Measurements from ENCODE around the gene EFNB2. TPM values are rescaled to one million over a fixed set of nuclear protein-coding genes. Genes with fewer than 3 reads are reported as not detected.

The EFNB2 gene
- total and polyA plus RNA-seq, 5 experiments from 2014 or later = 0.12 to 0.49 (median 0.49) TPM; not detected in 2

DNA sequence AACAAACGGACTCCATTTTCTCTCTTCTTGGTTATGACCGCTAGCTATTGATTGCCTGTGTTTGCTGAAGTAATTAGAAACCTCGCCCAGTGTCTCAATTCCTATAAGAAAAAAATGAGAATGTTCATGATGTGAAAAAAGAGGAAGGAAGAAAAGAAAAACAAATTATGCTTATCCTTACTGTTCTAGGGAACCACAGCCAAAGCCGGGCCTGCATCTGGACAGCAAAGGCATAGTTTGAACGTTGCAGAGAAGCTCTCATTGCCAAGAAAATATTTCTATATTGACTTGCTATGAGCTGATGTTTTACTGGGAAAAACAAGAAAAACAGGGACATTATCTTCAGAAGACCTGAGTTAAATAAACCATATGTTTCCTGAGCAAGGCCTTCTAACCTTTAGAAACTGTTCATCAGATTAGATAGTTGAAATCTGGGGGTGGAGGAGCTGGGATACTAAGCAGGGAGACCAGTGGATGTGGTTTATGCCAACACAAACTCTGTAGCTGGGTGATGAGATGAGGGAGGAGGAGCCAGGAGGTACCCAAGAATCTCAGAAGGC is 55.0 kb downstream of the EFNB2 start:
- DNase-seq = no peak
- H3K36me3 Mint-ChIP-seq = peaks cover 0 to 5% (median 0%) of the 10 kb centered on the region in 3 donors
- no peak overlapping the region for H3K27ac Mint-ChIP-seq
- H3K4me1 Mint-ChIP-seq = peaks cover 0 to 4% (median 0%) of the 10 kb centered on the region in 4 donors
- H3K9me3 Mint-ChIP-seq = peaks cover 0 to 9% (median 0%) of the 10 kb centered on the region in 9 donors
- peaks cover 10 to 65% (median 27%) of the 10 kb centered on the region in 5 donors for H3K27me3 Mint-ChIP-seq
- ATAC-seq = no peak
- H3K4me3 Mint-ChIP-seq = no peak overlapping the region
- POLR2A ChIA-PET = no interaction called here

DNA sequence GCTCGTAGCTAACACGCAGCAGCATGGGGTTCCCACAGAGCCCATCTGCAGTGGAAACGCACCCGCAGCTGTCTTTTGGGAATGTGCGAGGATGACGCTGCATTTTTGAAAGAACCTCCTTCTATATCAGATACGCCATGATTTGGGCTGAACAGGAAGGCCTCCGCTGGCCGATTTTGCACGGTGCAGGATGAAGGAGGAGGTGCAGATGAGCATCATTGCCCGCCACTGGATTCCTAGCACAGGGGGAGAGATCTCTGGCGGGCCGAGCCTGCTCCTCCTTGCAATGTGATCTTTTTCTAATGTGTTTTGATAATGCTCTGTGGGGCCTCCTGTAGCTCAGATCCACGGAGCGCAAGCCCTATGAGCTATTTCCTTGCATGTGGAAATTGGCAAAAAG is 55.5 kb downstream of the EFNB2 start:
- Mint-ChIP-seq H3K9me3 (peaks cover 0 to 9% (median 0%) of the 10 kb centered on the region in 9 donors), H3K4me3 (no peak overlapping the region), H3K36me3 (peaks cover 0 to 5% (median 0%) of the 10 kb centered on the region in 3 donors), H3K27ac (no peak overlapping the region), H3K27me3 (peaks cover 10 to 60% (median 26%) of the 10 kb centered on the region in 5 donors), H3K4me1 (peaks cover 0 to 4% (median 0%) of the 10 kb centered on the region in 4 donors)
- no peak for DNase-seq
- no peak for ATAC-seq
- POLR2A ChIA-PET = no interaction called here

DNA sequence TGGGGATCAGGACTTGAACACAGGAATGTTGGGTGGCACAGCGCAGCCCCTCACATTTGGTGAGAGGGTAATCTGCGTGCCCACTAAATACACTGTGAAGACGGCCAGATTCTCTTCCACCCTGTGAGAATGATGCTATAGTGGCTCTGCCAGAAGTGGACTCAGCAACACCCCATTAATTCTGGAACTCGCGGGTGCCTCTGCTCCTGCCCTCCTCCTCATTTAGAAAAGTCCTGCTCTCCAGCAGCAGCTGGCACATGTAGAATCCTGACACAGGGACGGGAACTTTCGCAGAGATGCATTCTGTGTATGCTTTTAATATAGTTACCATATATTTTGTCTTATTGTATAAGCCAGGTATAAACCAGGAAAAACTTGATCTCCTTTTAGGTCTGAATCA is 57.3 kb downstream of the EFNB2 start:
- Mint-ChIP-seq H3K4me1 (peaks cover 0 to 4% (median 0%) of the 10 kb centered on the region in 4 donors), H3K27ac (no peak overlapping the region), H3K4me3 (no peak overlapping the region), H3K9me3 (peaks cover 0 to 8% (median 0%) of the 10 kb centered on the region in 9 donors), H3K36me3 (peaks cover 0 to 5% (median 0%) of the 10 kb centered on the region in 3 donors), H3K27me3 (peaks cover 5 to 53% (median 21%) of the 10 kb centered on the region in 5 donors)
- DNase-seq = no peak
- POLR2A ChIA-PET = no interaction called here
- ATAC-seq = no peak

- POLR2A ChIA-PET = no interaction called here
These were observed 58.2 kb downstream of the EFNB2 start for GRCh38 chr13:106477303-106477702.

DNA sequence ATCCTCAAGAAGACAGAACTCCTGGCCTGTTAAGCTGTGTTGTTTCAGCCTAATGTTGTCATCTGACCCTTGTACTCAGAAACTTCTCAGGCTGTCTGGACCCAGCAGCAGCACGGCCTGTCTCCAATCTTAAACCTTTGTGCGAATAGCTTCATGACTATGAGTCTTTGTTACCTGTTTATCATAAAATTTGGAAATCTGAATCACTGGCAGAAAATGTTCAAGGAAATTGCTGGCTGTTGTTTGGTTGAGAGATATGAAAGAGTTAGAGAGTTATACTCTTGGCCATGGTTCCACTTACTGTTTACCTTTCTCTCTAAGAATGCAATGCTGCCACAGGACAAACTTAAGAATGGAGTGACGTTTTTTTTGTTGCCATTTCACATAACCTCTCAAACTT is 59.6 kb downstream of the EFNB2 start:
- no peak for ATAC-seq
- Mint-ChIP-seq H3K4me1 (no peaks in the 10 kb centered on the region), H3K4me3 (no peak overlapping the region), H3K27ac (no peak overlapping the region), H3K27me3 (peaks cover 4 to 44% (median 14%) of the 10 kb centered on the region in 5 donors), H3K36me3 (no peaks in the 10 kb centered on the region), H3K9me3 (no peaks in the 10 kb centered on the region)
- DNase-seq = no peak
- POLR2A ChIA-PET = no interaction called here

More at GRCh38 chr13:106477303-106477702, 58.2 kb downstream of the EFNB2 start:
- no peak overlapping the region for H3K27ac Mint-ChIP-seq
- ATAC-seq (no peak), DNase-seq (no peak)
- H3K4me1 Mint-ChIP-seq = peaks cover 0 to 1% (median 0%) of the 10 kb centered on the region in 4 donors
- peaks cover 0 to 3% (median 0%) of the 10 kb centered on the region in 9 donors for H3K9me3 Mint-ChIP-seq
- H3K4me3 Mint-ChIP-seq = no peak overlapping the region
- peaks cover 0 to 2% (median 0%) of the 10 kb centered on the region in 3 donors for H3K36me3 Mint-ChIP-seq
- peaks cover 5 to 45% (median 16%) of the 10 kb centered on the region in 5 donors for H3K27me3 Mint-ChIP-seq

DNA sequence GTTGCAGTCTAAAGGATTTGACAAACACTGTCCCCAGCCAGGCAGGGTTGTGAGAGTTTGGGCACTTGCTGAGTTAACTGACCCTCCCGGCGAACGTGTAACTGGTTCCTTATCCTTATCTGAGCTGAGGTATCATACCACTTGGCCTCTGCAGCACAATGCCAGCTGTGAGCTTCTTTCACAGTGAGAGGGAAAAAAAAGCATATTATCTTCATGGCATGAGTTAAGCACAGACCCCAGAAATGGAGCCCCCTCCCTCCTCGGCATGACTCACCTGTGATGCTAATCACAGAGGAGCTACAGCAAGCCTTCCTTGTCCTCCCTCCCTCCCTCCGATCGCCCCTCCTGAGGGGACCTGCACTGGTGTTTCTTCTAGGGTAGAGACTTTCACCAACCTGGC is 60.5 kb downstream of the EFNB2 start:
- ATAC-seq = no peak
- no peak for DNase-seq
- Mint-ChIP-seq H3K27ac (peak overlapping the region in 1 of 10 donors; percentile 36), H3K4me1 (no peaks in the 10 kb centered on the region), H3K4me3 (no peak overlapping the region), H3K36me3 (no peaks in the 10 kb centered on the region), H3K27me3 (peaks cover 4 to 42% (median 7%) of the 10 kb centered on the region in 5 donors), H3K9me3 (no peaks in the 10 kb centered on the region)
- POLR2A ChIA-PET = no interaction called here

DNA sequence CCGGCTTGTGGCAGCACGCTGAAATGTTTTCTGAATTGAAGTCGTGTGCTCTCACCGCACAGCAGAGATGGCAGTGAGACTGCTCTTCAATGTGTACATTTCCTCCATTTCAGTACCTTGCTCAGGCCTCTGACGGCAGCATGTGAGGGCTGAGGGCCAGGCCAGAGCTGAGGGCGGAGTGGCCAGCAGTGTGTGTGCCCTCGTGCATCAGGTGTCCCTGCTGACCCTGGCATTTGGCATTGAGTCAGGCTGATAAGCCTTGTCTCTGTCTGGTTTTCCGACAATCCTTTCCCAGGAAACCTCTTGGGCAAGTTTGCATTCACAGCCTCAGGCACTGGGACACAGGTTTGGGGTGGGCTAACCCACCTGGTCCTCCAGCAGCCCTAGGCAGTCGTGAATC is 62.3 kb downstream of the EFNB2 start:
- Mint-ChIP-seq H3K9me3 (no peaks in the 10 kb centered on the region), H3K4me1 (no peaks in the 10 kb centered on the region), H3K27ac (no peak overlapping the region), H3K27me3 (peaks cover 0 to 27% (median 7%) of the 10 kb centered on the region in 5 donors), H3K36me3 (no peaks in the 10 kb centered on the region), H3K4me3 (no peak overlapping the region)
- ATAC-seq (no peak), DNase-seq (no peak)
- POLR2A ChIA-PET = no interaction called here

GRCh38 chr13:106472621-106473020 is 62.8 kb downstream of the EFNB2 start:
- H3K4me3 Mint-ChIP-seq = no peak overlapping the region
- POLR2A ChIA-PET = no interaction called here
- no peaks in the 10 kb centered on the region for H3K36me3 Mint-ChIP-seq
- ATAC-seq (no peak), DNase-seq (no peak)
- peaks cover 0 to 23% (median 5%) of the 10 kb centered on the region in 5 donors for H3K27me3 Mint-ChIP-seq
- no peak overlapping the region for H3K27ac Mint-ChIP-seq
- H3K4me1 Mint-ChIP-seq = no peaks in the 10 kb centered on the region
- H3K9me3 Mint-ChIP-seq = no peaks in the 10 kb centered on the region

- ATAC-seq (no peak), DNase-seq (no peak)
- POLR2A ChIA-PET = no interaction called here
- no peak overlapping the region for H3K27ac Mint-ChIP-seq
- H3K4me3 Mint-ChIP-seq = no peak overlapping the region
- H3K4me1 Mint-ChIP-seq = no peaks in the 10 kb centered on the region
- no peaks in the 10 kb centered on the region for H3K9me3 Mint-ChIP-seq
- peaks cover 0 to 18% (median 3%) of the 10 kb centered on the region in 5 donors for H3K27me3 Mint-ChIP-seq
- H3K36me3 Mint-ChIP-seq = no peaks in the 10 kb centered on the region
These were observed 63.4 kb downstream of the EFNB2 start for GRCh38 chr13:106471957-106472543.

- Mint-ChIP-seq H3K4me3 (no peak overlapping the region), H3K27ac (no peak overlapping the region), H3K36me3 (no peaks in the 10 kb centered on the region), H3K9me3 (no peaks in the 10 kb centered on the region), H3K4me1 (peaks cover 0 to 3% (median 0%) of the 10 kb centered on the region in 4 donors), H3K27me3 (peaks cover 0 to 9% (median 6%) of the 10 kb centered on the region in 5 donors)
- DNase-seq (no peak), ATAC-seq (no peak)
- POLR2A ChIA-PET = no interaction called here
These were observed 64.9 kb downstream of the EFNB2 start for GRCh38 chr13:106470576-106470975.

DNA sequence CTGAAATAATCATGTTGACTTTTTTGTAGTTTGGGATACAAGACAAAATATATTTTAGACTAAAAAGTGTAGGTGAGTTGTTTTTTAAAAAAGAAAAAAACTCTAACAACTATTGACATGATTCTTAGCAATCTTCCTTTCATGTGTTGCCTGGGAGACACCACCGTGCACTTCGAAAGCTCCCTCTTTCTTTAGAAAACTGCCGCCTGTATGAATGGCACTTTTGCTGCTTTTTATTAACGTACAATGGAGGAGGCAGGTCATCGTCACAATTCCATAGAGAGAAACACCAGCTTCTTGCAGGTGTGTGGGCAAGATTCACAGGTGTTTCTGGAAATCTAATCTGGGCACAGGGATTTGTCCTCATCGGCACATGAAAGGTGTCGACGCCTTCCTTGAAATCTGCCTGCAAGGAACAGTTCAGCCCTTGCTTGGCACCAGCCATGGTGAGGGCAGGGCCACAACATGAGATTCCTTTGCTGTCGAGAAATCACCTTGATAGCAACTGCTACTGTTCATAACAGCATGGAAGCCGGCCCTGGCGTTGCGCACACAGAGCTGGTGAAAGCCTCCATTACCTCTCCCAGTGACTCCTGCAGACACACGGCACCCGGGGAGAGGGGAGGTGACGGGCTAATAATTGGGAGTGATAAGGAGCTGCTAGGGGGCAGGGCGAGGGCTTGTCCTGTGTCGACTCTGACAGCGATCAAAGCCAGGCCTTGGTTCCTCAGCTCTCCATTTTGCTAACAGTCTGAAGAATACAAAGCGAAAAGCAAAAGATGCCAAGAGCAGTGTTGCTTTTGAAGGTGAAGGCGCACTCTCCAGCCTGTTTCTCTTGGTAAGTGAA is 66.5 kb downstream of the EFNB2 start:
- H3K27me3 Mint-ChIP-seq = peaks cover 0 to 18% (median 6%) of the 10 kb centered on the region in 5 donors
- H3K36me3 Mint-ChIP-seq = no peaks in the 10 kb centered on the region
- H3K27ac Mint-ChIP-seq = no peak overlapping the region
- peaks cover 0 to 3% (median 0%) of the 10 kb centered on the region in 4 donors for H3K4me1 Mint-ChIP-seq
- ATAC-seq (no peak), DNase-seq (no peak)
- H3K9me3 Mint-ChIP-seq = no peaks in the 10 kb centered on the region
- POLR2A ChIA-PET = no interaction called here
- no peak overlapping the region for H3K4me3 Mint-ChIP-seq

DNA sequence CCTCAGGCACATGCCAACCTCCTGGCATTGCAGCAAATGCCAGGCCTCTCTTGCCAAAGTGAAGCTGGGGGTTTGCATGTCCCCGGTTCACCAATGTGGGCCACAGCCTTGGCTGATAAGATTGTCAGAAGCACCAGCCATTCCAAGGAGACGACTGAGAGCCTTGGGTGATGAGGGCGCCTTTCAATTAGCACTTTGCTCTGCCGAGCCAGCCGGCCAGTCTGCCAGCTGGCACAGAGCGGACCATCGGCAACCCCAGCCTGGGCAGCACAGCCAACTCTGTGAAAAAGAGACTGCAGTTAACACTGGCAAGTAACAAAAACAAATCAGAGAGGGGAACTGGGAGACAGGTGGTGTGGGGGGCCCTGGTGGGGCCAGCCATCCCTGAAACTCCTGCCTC is 67.3 kb downstream of the EFNB2 start:
- Mint-ChIP-seq H3K9me3 (no peaks in the 10 kb centered on the region), H3K27me3 (peaks cover 0 to 20% (median 6%) of the 10 kb centered on the region in 5 donors), H3K27ac (no peak overlapping the region), H3K4me3 (no peak overlapping the region), H3K36me3 (no peaks in the 10 kb centered on the region), H3K4me1 (peaks cover 0 to 3% (median 0%) of the 10 kb centered on the region in 4 donors)
- DNase-seq = no peak
- POLR2A ChIA-PET = no interaction called here
- no peak for ATAC-seq

Data from naive thymus-derived CD8-positive, alpha-beta T cell (primary cell).